Fibroblast of lung (primary cell): ENCODE results near the gene GPR107. TPM values are rescaled to one million over a fixed set of nuclear protein-coding genes. Genes with fewer than 3 reads are reported as not detected.

ENCODE experiments used
- DNase-seq, 2 donors: peaks; one replicate each; pipeline versions ENCODE4 v3.0.0 to v3.0.0-alpha.2; 2010; ENCODE audit warnings: low read depth in 2 of 2
- H2AFZ ChIP-seq: 2 replicates; pipeline ENCODE4 v1.5.1; 2012; ENCODE audit warnings: low read length, control low read depth, inconsistent platforms
- H3K27ac ChIP-seq: 2 replicates; pipeline ENCODE4 v1.5.1; 2011; ENCODE audit warnings: low read length, control low read depth; ENCODE audit not compliant: insufficient read depth
- H3K27me3 ChIP-seq: 2 replicates; pipeline ENCODE4 v1.5.1; 2011; ENCODE audit warnings: mild to moderate bottlenecking, low read length; ENCODE audit not compliant: control insufficient read depth, insufficient read depth
- H3K36me3 ChIP-seq: 2 replicates; pipeline ENCODE4 v1.5.1; 2011; ENCODE audit warnings: low read length; ENCODE audit not compliant: control insufficient read depth, insufficient read depth
- H3K4me1 ChIP-seq: 2 replicates; pipeline ENCODE4 v1.5.1; 2011; ENCODE audit warnings: low read length; ENCODE audit not compliant: control insufficient read depth, insufficient read depth; ENCODE audit errors: extremely low read depth
- H3K4me2 ChIP-seq: 2 replicates; pipeline ENCODE4 v1.5.1; 2011; ENCODE audit warnings: low read length, control low read depth; ENCODE audit not compliant: insufficient read depth; ENCODE audit errors: extremely low read depth
- H3K4me3 ChIP-seq, 4 experiments: fragments of 200-600 bp in 1 of 4; sonication (generic) in 1 of 4; replicated peaks in 1 of 4; 2 replicates each; pipeline ENCODE4 v1.5.1; 2011 to 2016; ENCODE audit warnings: low read length in 4 of 4, low read depth in 3 of 4, mild to moderate bottlenecking in 3 of 4, control low read depth in 2 of 4, inconsistent platforms in 1 of 4, mixed read lengths in 1 of 4; ENCODE audit not compliant: insufficient read depth in 1 of 4; ENCODE audit errors: control extremely low read depth in 1 of 4
- H3K79me2 ChIP-seq: 2 replicates; pipeline ENCODE4 v1.5.1; 2012; ENCODE audit warnings: mild to moderate bottlenecking, low read length, inconsistent platforms; ENCODE audit not compliant: control insufficient read depth, insufficient read depth
- H3K9ac ChIP-seq: 2 replicates; pipeline ENCODE4 v1.5.1; 2011; ENCODE audit warnings: mild to moderate bottlenecking, low read length, control low read depth; ENCODE audit not compliant: insufficient read depth
- H3K9me3 ChIP-seq: 2 replicates; pipeline ENCODE4 v1.5.1; 2012; ENCODE audit warnings: low read depth, low read length; ENCODE audit not compliant: control insufficient read depth, insufficient read depth
- H4K20me1 ChIP-seq: 2 replicates; pipeline ENCODE4 v1.5.1; 2011; ENCODE audit warnings: low read length; ENCODE audit not compliant: control insufficient read depth, insufficient read depth; ENCODE audit errors: extremely low read depth
- CTCF ChIP-seq, 2 donors: IDR thresholded peaks in 1 of 2; conservative IDR thresholded peaks in 1 of 2; 1 replicate in 1 of 2; 2 replicates in 1 of 2; pipeline ENCODE4 v1.5.1; 2011 to 2012; ENCODE audit warnings: low read length in 2 of 2, control low read depth in 1 of 2, inconsistent platforms in 1 of 2, low read depth in 1 of 2, mild to moderate bottlenecking in 1 of 2
- EZH2 ChIP-seq: IDR thresholded peaks from 2 replicates; pipeline ENCODE4 v1.5.1; 2012; ENCODE audit warnings: low read length, control low read depth, mild to moderate bottlenecking; ENCODE audit errors: missing control alignments
- polyA plus RNA-seq, 2 donors: library from polyadenylated mRNA; depleted of rRNA in 1 of 2; stranded (reverse) in 1 of 2; unstranded in 1 of 2; fragments of >200 nt; gene quantifications; 2 replicates each; pipeline ENCODE4 v1.2.1, GENCODE V29; 2011 to 2012; ENCODE audit warnings: missing spikeins in 1 of 2
- total RNA-seq: library from RNA; depleted of rRNA; stranded (reverse); fragments of >200 nt; gene quantifications from 2 replicates; pipeline ENCODE4 v1.2.1, GENCODE V29; 2014

The GPR107 gene
- total and polyA plus RNA-seq, 2 donors (not counting 1 experiment from before 2014, with no cell fraction given), result 27.6 to 43.5 TPM

- no peak overlapping the region for H3K9ac ChIP-seq
- no peak overlapping the region for H2AFZ ChIP-seq
- peak; percentile 42 to 61 for DNase-seq
- H3K79me2 ChIP-seq, result peaks cover 71% of the 10 kb centered on the region
- H4K20me1 ChIP-seq, result no peaks in the 10 kb centered on the region
- H3K4me1 ChIP-seq, result peaks cover 33% of the 10 kb centered on the region
- peak overlapping the region; percentile 60 for H3K4me2 ChIP-seq
- H3K9me3 ChIP-seq, result no peaks in the 10 kb centered on the region
- H3K27me3 ChIP-seq, result no peaks in the 10 kb centered on the region
- no peak overlapping the region for H3K4me3 ChIP-seq
- no peaks in the 10 kb centered on the region for H3K36me3 ChIP-seq
- no peak overlapping the region for H3K27ac ChIP-seq
- TF ChIP-seq EZH2, result no peak
- TF ChIP-seq CTCF (conservative IDR thresholded peaks at IDR 0.05 in 1 of 2, IDR thresholded peaks at IDR 0.05 in 1 of 2; ENCODE audit: low read depth in 1 of 2, low read length in 2 of 2), result no peak
Measured at GRCh38 chr9:130186839-130187522, 133.3 kb downstream of the GPR107 start.

GRCh38 chr9:130187523-130187846, 133.8 kb downstream of the GPR107 start:
- Histone ChIP-seq H3K9me3 (no peaks in the 10 kb centered on the region), H3K9ac (no peak overlapping the region), H3K4me2 (peak overlapping the region; percentile 60), H3K4me3 (no peak overlapping the region), H2AFZ (no peak overlapping the region), H4K20me1 (no peaks in the 10 kb centered on the region), H3K27me3 (no peaks in the 10 kb centered on the region), H3K79me2 (peaks cover 71% of the 10 kb centered on the region), H3K4me1 (peaks cover 33% of the 10 kb centered on the region), H3K36me3 (no peaks in the 10 kb centered on the region), H3K27ac (no peak overlapping the region)
- DNase-seq, result no peak
- TF ChIP-seq CTCF (conservative IDR thresholded peaks at IDR 0.05 in 1 of 2, IDR thresholded peaks at IDR 0.05 in 1 of 2; ENCODE audit: low read depth in 1 of 2, low read length in 2 of 2) (no peak), EZH2 (no peak)

- Histone ChIP-seq H3K36me3 (no peaks in the 10 kb centered on the region), H2AFZ (no peak overlapping the region), H3K9me3 (no peaks in the 10 kb centered on the region), H3K4me3 (no peak overlapping the region), H3K27ac (no peak overlapping the region), H3K79me2 (peaks cover 76% of the 10 kb centered on the region), H3K27me3 (no peaks in the 10 kb centered on the region), H3K4me1 (peaks cover 28% of the 10 kb centered on the region), H3K9ac (no peak overlapping the region), H4K20me1 (no peaks in the 10 kb centered on the region), H3K4me2 (no peak overlapping the region)
- DNase-seq, result no peak
- TF ChIP-seq EZH2 (no peak), CTCF (conservative IDR thresholded peaks at IDR 0.05 in 1 of 2, IDR thresholded peaks at IDR 0.05 in 1 of 2; ENCODE audit: low read depth in 1 of 2, low read length in 2 of 2) (no peak)
Measured at GRCh38 chr9:130188860-130189481, 135.3 kb downstream of the GPR107 start.

Other genes with a start within 250 kb of the GPR107 start
- 31.1 and 31.5 TPM in 2 replicates for gene TOR1A, start 229.8 kb upstream of the GPR107 start, total RNA-seq
- gene TOR1A, start 229.8 kb upstream of the GPR107 start, polyA plus RNA-seq, result 80.2 and 101 TPM in 2 replicates
- 39.8 TPM in 2 replicates for gene C9orf78, start 218.6 kb upstream of the GPR107 start, total RNA-seq
- 88.6 and 92.6 TPM in 2 replicates for gene C9orf78, start 218.6 kb upstream of the GPR107 start, polyA plus RNA-seq
- gene USP20, start 218.4 kb upstream of the GPR107 start, total RNA-seq, result 7.4 and 12.9 TPM in 2 replicates
- gene USP20, start 218.4 kb upstream of the GPR107 start, polyA plus RNA-seq, result 6.7 and 6.8 TPM in 2 replicates
- 33.6 and 44.3 TPM in 2 replicates for gene FNBP1, start 10.7 kb upstream of the GPR107 start, total RNA-seq
- 20.8 and 21.9 TPM in 2 replicates for gene FNBP1, start 10.7 kb upstream of the GPR107 start, polyA plus RNA-seq
- gene NCS1, start 118.5 kb downstream of the GPR107 start, total RNA-seq, result 37.5 and 52.0 TPM in 2 replicates
- gene NCS1, start 118.5 kb downstream of the GPR107 start, polyA plus RNA-seq, result 44.9 and 89.4 TPM in 2 replicates
- under 0.01 TPM in 2 replicates for gene HMCN2, start 211.9 kb downstream of the GPR107 start, total RNA-seq
- gene HMCN2, start 211.9 kb downstream of the GPR107 start, polyA plus RNA-seq, result not detected in 2 replicates